Measurements from ENCODE around the gene REPS2. TPM values are rescaled to one million over a fixed set of nuclear protein-coding genes. Genes with fewer than 3 reads are reported as not detected.

Gene REPS2
- total RNA-seq, 1 donor from 2014 or later: 2.1 TPM

Other genes starting within 250 kb of the REPS2 start
- gene CTPS2, start 234.0 kb upstream of the REPS2 start, total RNA-seq: 4.8 and 5.7 TPM in 2 replicates
- gene SYAP1, start 227.0 kb upstream of the REPS2 start, total RNA-seq: 15.6 and 18.5 TPM in 2 replicates
- gene TXLNG, start 160.2 kb upstream of the REPS2 start, total RNA-seq: 5.8 and 6.3 TPM in 2 replicates
- gene RBBP7, start 76.3 kb upstream of the REPS2 start, total RNA-seq: 87.1 and 96.9 TPM in 2 replicates

All from myocyte (in vitro differentiated cells).